Bronchial epithelial cell (primary cell): ENCODE results near the gene NHSL1. TPM values are rescaled to one million over a fixed set of nuclear protein-coding genes. Genes with fewer than 3 reads are reported as not detected.

Source experiments
- DNase-seq: peaks from one replicate; pipeline ENCODE4 v3.0.0-alpha.2; 2010; ENCODE audit warnings: low read depth
- FAIRE-seq: peaks from 2 replicates; lab custom pipeline; 2011; peaks lifted over from hg19 to GRCh38; lab: Jason Lieb, UNC
- H3K27me3 ChIP-seq: 2 replicates; pipeline ENCODE4 v1.5.1; 2011; ENCODE audit warnings: low read length; ENCODE audit not compliant: control insufficient read depth, insufficient read depth
- H3K36me3 ChIP-seq: 2 replicates; pipeline ENCODE4 v1.5.1; 2011; ENCODE audit warnings: low read length; ENCODE audit not compliant: control insufficient read depth, insufficient read depth
- H3K4me3 ChIP-seq: 2 replicates; pipeline ENCODE4 v1.5.1; 2011; ENCODE audit warnings: mild to moderate bottlenecking, low read depth, low read length, control low read depth
- total RNA-seq: library from RNA; depleted of rRNA; stranded (reverse); fragments of >200 nt; gene quantifications from 2 replicates; pipeline ENCODE4 v1.2.1, GENCODE V29; 2014
- TF ChIP-seq, protein P1 (sequence below): IDR thresholded peaks from 2 replicates; pipeline ENCODE4 v1.5.1; 2011; ENCODE audit warnings: mild to moderate bottlenecking, moderate library complexity, low read length, control low read depth, inconsistent platforms; ENCODE audit not compliant: insufficient read depth, severe bottlenecking

Gene NHSL1
- total RNA-seq, 1 donor from 2014 or later = 6.3 TPM

DNA sequence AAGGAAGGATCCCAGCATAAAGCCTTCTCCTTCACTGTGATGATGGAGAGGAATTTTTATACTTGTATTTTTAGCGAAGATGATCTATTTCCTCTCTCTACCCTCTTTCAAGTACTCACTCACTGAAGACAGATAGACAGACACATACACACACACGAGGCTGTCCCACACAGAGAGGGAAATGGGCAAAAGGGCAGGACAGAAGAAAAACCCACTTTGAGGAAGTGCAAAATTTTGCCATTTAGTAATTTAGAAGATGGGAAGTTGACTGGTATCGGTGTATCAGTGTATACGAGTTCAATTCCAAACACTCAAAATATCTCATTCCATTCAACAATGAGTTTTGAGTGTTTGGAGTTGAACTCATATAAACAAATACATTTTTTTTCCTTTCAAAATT, 64.4 kb downstream of the NHSL1 start:
- Histone ChIP-seq H3K4me3 (no peak overlapping the region), H3K27me3 (no peaks in the 10 kb centered on the region), H3K36me3 (peaks cover 18% of the 10 kb centered on the region)
- TF ChIP-seq, protein P1, sequence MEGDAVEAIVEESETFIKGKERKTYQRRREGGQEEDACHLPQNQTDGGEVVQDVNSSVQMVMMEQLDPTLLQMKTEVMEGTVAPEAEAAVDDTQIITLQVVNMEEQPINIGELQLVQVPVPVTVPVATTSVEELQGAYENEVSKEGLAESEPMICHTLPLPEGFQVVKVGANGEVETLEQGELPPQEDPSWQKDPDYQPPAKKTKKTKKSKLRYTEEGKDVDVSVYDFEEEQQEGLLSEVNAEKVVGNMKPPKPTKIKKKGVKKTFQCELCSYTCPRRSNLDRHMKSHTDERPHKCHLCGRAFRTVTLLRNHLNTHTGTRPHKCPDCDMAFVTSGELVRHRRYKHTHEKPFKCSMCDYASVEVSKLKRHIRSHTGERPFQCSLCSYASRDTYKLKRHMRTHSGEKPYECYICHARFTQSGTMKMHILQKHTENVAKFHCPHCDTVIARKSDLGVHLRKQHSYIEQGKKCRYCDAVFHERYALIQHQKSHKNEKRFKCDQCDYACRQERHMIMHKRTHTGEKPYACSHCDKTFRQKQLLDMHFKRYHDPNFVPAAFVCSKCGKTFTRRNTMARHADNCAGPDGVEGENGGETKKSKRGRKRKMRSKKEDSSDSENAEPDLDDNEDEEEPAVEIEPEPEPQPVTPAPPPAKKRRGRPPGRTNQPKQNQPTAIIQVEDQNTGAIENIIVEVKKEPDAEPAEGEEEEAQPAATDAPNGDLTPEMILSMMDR = no peak
- FAIRE-seq (no peak), DNase-seq (no peak)

DNA sequence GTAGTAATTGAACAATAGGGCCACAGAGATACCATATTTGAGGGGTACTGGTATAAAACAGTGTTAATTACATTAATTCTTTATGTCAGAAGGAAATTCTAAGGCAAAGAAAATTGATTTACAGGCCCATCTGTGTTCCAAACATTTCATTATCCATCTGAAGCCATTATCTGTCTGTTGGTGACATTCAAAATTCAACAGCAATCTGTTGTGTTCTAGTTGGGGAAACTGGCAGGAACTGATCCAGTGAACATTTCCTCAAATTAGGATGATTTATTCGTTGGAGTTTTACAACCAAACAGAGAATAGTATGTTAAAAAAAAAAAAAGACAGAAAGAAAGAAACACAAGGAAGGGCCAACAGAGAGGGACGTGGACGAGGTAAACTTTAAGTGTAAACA, 65.2 kb downstream of the NHSL1 start:
- Histone ChIP-seq H3K36me3 (peaks cover 22% of the 10 kb centered on the region), H3K4me3 (no peak overlapping the region), H3K27me3 (no peaks in the 10 kb centered on the region)
- no peak for DNase-seq
- TF ChIP-seq, protein P1 = no peak
- FAIRE-seq = no peak

DNA sequence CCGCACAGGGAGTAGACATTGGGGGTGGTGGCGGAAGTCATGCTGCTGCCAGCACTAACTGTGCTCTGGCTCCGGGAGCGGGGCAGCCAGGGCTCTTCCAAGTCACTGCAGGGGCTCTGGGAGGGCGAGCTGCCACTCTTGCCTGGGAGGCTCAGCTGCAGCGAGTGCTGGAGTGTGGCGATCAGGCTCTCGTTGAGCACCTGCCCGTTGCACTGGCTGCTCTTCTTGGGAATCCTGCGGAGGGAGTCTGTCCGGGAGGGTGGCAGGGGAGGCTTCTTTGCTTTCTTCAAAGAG, 67.3 kb downstream of the NHSL1 start:
- FAIRE-seq (no peak), DNase-seq (no peak)
- peaks cover 22% of the 10 kb centered on the region for H3K36me3 ChIP-seq
- TF ChIP-seq, protein P1 = no peak
- H3K4me3 ChIP-seq = no peak overlapping the region
- no peaks in the 10 kb centered on the region for H3K27me3 ChIP-seq

DNA sequence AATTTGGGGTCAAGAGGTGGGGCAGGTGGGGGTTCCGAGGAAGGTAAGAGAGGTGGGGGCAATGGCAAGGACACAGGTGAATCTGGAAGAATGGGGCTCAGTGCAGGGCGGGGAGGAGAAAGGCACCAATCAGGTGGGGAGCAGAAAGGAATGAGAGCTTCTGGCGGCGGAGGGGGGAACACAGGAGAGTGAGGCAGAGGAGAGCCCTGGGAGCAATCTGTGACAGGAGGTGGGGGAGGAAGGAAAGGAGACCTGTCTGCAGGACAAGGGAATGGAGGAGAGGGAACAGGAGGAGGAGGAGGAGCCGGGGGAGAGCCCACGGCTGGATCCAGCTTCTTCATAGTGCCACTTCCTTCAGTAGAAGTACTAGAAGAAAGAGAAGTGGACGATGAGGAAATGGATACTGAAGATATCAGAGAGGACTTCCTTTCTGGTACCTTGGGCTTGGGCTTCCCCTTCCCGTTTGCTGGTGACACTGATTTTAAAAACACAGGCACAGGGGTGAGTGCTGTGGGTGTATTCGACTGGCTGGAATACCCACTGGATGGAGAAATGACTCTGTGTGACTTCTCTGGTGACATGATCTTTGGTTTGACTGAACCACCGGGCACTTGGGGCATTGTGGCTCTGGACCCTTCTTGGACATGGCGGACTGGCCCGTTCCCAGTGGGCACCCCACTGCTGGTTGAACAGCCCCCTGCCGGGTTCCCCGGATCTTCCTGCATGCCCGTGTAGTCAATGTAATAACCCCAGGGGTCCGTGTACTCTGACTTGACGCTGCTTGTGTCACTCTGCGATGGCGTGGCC, 67.8 kb downstream of the NHSL1 start:
- Histone ChIP-seq H3K36me3 (peaks cover 23% of the 10 kb centered on the region), H3K4me3 (no peak overlapping the region), H3K27me3 (no peaks in the 10 kb centered on the region)
- DNase-seq (no peak), FAIRE-seq (no peak)
- TF ChIP-seq, protein P1 = no peak

DNA sequence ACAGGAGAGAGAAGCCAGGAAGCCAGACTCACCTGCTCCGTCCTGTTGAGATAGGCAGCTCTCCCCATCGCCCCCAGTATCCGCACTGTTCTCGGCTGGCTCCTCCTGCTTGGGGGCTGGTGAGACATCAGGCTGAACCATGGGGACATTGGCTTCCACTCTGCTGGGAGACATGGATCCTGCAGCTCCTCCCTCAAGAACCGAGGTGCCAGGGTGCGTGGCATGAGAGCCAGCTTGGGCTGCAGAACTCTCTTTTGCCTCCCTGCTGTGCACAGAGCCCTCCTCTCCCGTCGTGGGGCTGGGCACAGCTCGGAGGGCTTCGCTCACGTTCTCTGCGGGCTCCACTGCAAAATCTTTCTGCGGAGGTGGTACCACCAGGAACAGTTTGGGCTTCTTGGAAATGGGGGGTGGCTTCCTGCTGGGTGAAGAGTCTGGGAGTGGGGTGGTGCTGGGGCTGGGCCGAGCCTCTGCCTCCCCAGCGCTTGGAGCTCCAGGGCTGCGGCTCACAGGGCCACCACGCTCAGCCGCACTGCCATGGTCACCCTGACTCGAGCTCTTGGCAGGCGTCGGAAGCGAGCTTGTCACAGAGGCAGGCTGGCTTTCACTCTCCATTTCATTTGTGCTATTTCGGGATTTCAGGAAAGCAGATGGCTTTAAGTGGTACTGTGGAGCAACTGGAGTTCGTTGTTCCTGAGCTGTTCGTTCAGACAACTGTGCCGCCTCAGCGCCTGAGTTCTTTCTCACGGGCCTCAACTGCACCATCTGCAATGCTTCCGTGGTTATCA, 68.7 kb downstream of the NHSL1 start:
- FAIRE-seq (no peak), DNase-seq (no peak)
- TF ChIP-seq, protein P1 = no peak
- no peak overlapping the region for H3K4me3 ChIP-seq
- H3K27me3 ChIP-seq = no peaks in the 10 kb centered on the region
- peaks cover 24% of the 10 kb centered on the region for H3K36me3 ChIP-seq
